GM18519 (cell line): ENCODE measurements around the gene PCDHB10.
"Not testable (repeated sequence)": the region's sequence is repeated elsewhere in the genome, so short reads cannot be mapped to it uniquely, and the experiment has no call there.

Source experiments
- ATAC-seq: cut with Tn5 transposase; IDR thresholded peaks from one replicate; pipeline ENCODE4 v1.9.1; 2021; ENCODE audit warnings: mild to moderate bottlenecking, moderate library complexity; ENCODE audit not compliant: unreplicated experiment, low FRiP score

Gene PCDHB10

DNA sequence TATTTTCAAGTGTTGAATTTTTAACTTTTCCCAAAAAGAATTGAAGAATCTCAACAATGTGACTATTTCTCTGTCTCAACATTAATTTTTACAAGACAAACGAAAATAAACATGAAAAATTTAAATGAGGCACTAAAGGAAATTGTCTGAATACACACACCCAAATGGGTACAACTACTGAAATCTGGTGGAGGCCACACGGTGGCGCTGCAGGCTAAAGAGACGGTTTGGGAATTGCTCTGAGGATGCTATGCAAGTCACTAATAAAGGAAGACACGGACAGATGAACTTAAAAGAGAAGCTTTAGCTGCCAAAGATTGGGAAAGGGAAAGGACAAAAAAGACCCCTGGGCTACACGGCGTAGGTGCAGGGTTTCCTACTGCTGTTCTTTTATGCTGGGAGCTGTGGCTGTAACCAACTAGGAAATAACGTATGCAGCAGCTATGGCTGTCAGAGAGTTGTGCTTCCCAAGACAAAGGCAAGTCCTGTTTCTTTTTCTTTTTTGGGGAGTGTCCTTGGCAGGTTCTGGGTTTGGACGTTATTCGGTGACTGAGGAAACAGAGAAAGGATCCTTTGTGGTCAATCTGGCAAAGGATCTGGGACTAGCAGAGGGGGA lies at the start of gene PCDHB10:
Gene PCDHB10 (plus strand): TSS at position 244 of the 616 bp plus-strand sequence. CDS start 200 bp downstream, at position 444.
- ATAC-seq, result no peak

DNA sequence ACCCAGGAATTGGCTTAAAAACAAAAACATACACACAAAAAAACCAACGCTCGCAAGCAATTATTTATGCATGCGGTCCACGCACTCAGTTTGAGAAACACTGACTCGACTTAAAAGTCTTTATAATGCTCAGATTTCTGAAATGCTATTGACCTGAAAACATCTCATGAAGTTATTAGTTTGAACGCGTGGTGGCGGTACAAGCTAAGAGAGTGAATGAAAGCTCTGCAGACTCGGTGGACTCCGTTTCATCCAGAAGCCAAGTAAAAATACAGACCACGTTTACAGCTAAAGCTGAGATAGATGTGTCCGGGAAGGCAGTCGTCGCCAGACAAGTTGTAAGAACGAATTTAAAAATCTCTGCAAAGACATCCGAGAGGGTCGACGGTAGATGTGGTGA lies 42.3 kb upstream of the PCDHB10 start, which contains the start of gene PCDHB6:
Gene PCDHB6 (plus strand): TSS at position 246 of the 400 bp plus-strand sequence. CDS start 201 bp downstream, outside the sequence.
- ATAC-seq, result no peak

DNA sequence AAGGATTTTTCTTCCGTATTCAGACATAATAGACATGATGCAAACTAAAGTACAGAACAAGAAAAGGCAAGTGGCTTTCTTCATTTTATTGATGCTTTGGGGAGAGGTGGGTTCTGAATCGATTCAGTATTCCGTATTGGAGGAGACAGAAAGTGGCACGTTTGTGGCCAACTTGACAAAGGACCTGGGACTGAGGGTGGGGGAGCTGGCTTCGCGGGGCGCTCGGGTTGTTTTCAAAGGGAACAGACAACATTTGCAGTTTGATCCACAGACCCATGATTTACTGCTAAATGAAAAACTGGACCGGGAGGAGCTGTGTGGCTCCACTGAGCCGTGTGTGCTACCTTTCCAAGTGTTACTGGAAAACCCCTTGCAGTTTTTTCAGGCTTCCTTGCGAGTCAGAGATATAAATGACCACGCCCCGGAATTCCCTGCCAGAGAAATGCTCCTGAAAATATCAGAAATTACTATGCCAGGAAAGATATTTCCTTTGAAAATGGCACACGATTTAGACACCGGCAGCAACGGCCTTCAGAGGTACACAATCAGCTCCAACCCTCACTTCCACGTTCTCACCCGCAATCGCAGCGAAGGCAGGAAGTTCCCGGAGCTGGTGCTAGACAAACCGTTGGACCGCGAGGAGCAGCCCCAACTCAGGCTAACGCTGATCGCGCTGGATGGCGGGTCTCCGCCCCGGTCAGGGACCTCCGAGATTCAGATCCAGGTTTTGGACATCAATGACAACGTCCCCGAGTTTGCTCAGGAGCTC lies 41.7 kb upstream of the PCDHB10 start:
- ATAC-seq, result no peak

GRCh38 chr5:141150993-141151325 lies 41.2 kb upstream of the PCDHB10 start:
- no peak for ATAC-seq

GRCh38 chr5:141151632-141152031 lies 40.5 kb upstream of the PCDHB10 start:
- not testable (repeated sequence) for ATAC-seq

DNA sequence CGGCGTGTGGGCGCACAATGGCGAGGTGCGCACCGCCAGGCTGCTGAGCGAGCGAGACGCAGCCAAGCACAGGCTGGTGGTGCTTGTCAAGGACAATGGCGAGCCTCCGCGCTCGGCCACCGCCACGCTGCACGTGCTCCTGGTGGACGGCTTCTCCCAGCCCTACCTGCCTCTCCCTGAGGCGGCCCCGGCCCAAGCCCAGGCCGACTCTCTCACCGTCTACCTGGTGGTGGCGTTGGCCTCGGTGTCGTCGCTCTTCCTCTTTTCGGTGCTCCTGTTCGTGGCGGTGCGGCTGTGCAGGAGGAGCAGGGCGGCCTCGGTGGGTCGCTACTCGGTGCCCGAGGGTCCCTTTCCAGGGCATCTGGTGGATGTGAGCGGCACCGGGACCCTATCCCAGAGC lies 40.1 kb upstream of the PCDHB10 start:
- not testable (repeated sequence) for ATAC-seq

DNA sequence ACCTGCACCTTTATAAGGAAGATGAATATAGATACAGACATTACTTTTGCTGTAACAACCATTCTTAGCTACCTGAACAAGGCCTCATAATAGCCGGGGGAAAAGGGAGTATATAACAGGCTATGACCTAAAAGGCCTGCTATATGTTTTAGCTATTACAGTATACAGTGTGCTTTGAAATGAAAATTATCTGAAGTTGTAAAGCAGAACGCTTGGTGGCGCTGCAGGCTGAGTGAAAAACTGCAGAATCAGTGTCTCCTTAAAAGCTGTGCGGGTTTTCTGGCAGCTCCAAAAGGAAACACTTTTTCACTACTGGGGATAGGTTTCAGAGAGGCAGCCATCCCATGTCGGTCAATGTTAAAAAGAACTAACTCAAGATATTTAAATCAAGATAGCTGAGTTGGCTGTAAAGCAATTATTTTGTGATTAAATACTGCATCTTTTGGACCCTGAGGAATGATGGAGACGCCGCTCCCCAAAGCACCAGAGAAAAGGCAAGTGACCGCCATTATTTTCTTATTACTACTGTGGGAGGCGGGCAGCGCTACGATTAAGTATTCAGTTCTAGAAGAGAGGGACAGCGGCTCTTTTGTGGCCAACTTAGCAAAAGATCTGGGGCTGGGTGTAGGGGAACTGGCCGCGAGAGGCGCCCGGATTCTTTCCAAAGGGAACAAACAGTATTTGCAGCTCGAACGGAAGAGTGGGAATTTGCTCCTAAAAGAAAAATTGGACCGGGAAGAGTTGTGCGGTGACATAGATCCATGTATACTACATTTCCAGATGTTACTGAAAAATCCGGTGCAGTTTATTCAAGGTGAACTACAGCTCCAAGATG lies 36.4 kb upstream of the PCDHB10 start:
- no peak for ATAC-seq

- not testable (repeated sequence) for ATAC-seq
These were observed 34.8 kb upstream of the PCDHB10 start for GRCh38 chr5:141157356-141157755.

DNA sequence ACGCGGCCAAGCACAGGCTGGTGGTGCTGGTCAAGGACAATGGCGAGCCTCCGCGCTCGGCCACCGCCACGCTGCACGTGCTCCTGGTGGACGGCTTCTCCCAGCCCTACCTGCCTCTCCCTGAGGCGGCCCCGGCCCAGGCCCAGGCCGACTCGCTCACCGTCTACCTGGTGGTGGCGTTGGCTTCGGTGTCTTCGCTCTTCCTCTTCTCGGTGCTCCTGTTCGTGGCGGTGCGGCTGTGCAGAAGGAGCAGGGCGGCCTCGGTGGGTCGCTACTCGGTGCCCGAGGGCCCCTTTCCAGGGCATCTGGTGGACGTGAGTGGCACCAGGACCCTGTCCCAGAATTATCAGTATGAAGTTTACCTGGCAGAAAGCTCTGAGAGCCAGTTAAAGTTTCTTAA lies 34.3 kb upstream of the PCDHB10 start:
- not testable (repeated sequence) for ATAC-seq

- ATAC-seq, result no peak
These were observed 19.6 kb upstream of the PCDHB10 start, which contains the start of gene PCDHB7 for GRCh38 chr5:141172381-141173204. TSS of gene PCDHB7 (plus strand) at chr5:141172644. CDS start at chr5:141172836, 192 bp downstream.

DNA sequence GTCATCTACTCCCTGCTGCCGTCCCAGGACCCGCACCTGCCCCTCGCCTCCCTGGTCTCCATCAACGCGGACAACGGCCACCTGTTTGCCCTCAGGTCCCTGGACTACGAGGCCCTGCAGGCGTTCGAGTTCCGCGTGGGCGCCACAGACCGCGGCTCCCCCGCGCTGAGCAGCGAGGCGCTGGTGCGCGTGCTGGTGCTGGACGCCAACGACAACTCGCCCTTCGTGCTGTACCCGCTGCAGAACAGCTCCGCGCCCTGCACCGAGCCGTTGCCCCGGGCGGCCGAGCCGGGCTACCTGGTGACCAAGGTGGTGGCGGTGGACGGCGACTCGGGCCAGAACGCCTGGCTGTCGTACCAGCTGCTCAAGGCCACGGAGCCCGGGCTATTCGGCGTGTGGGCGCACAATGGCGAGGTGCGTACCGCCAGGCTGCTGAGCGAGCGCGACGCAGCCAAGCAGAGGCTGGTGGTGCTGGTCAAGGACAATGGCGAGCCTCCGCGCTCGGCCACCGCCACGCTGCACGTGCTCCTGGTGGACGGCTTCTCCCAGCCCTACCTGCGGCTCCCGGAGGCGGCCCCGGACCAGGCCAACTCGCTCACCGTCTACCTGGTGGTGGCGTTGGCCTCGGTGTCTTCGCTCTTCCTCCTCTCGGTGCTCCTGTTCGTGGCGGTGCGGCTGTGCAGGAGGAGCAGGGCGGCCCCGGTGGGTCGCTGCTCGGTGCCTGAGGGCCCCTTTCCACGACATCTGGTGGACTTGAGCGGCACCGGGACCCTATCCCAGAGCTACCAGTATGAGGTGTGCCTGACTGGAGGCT lies 17.7 kb upstream of the PCDHB10 start:
- ATAC-seq, result not testable (repeated sequence)

- ATAC-seq, result no peak
These were observed 16.2 kb upstream of the PCDHB10 start for GRCh38 chr5:141175933-141176332.

DNA sequence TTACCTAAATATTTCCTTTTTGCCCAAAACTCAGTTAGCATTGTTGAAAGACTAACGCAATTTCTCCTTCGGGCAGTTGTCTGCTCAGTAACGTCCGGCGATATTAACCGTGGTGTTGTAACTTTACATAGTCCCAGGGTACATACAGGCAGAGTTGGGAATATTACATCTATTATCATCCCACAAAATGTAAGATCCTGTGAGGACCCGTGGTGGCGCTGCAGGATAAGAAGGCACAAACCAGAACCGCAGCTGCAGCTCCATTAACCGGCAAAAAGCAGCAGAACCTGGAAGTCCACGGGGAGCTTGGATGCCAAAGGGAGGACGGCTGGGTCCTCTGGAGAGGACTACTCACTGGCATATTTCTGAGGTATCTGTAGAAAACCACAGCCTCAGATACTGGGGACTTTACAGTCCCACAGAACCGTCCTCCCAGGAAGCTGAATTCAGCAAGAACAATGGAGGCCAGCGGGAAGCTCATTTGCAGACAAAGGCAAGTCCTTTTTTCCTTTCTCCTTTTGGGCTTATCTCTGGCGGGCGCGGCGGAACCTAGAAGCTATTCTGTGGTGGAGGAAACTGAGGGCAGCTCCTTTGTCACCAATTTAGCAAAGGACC lies 14.5 kb upstream of the PCDHB10 start, which contains the start of gene PCDHB8:
Gene PCDHB8 (plus strand): TSS at position 214 of the 615 bp plus-strand sequence. CDS start 245 bp downstream, at position 459.
- ATAC-seq, result not testable (repeated sequence)

GRCh38 chr5:141179371-141179770 lies 12.8 kb upstream of the PCDHB10 start:
- not testable (repeated sequence) for ATAC-seq

GRCh38 chr5:141179876-141180275 lies 12.3 kb upstream of the PCDHB10 start:
- not testable (repeated sequence) for ATAC-seq

- no peak for ATAC-seq
These were observed 11.8 kb upstream of the PCDHB10 start for GRCh38 chr5:141180313-141180712.

- no peak for ATAC-seq
These were observed 9.9 kb upstream of the PCDHB10 start, which contains the start of gene PCDHB16 for GRCh38 chr5:141182248-141182647. TSS of gene PCDHB16 (plus strand) at chr5:141182387. CDS start at chr5:141182560, 173 bp downstream.

DNA sequence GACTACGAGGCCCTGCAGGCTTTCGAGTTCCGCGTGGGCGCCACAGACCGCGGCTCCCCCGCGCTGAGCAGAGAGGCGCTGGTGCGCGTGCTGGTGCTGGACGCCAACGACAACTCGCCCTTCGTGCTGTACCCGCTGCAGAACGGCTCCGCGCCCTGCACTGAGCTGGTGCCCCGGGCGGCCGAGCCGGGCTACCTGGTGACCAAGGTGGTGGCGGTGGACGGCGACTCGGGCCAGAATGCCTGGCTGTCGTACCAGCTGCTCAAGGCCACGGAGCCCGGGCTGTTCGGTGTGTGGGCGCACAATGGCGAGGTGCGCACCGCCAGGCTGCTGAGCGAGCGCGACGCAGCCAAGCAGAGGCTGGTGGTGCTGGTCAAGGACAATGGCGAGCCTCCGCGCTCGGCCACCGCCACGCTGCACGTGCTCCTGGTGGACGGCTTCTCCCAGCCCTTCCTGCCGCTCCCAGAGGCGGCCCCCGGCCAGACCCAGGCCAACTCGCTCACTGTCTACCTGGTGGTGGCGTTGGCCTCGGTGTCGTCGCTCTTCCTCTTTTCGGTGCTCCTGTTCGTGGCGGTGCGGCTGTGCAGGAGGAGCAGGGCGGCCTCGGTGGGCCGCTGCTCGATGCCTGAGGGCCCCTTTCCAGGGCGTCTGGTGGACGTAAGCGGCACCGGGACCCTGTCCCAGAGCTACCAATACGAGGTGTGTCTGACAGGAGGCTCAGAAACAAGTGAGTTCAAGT lies 7.9 kb upstream of the PCDHB10 start:
- not testable (repeated sequence) for ATAC-seq
